ENCODE measurements around the gene PTGFRN.

The PTGFRN gene

DNA sequence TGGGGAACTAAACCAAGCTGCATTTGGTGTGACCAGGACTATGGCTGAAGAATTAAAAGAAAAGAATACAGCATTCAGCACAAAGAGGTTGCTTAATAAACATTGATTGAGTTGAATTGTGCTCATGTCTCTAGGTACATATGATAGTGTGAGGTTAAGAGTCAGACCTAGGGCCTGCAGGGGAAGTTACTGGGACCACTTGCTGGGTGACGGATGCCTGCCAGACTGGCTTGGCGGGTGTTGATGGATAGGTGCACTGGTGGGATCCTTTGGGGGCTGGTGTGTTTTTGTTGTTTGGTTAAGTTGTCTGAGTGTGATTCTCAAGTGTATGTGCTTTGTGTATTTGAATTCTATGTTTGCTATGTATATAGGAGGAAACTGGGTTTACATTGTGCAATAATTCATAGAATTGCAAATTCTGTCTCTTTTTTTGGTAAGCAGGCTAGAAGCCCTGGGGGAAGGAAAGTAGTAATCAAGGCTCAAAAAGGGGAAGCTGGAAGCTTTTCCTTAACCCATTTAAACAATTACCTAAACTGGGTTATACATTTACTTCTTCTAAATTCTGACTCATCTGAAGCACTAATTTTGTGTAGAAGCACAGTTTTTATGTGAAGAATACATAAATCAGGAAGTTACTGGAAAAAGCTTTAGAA is 93.6 kb downstream of the PTGFRN start:
- no peak for DNase-seq

- DNase-seq: no peak
Measured at GRCh38 chr1:117007719-117008013, 98.0 kb downstream of the PTGFRN start.

DNA sequence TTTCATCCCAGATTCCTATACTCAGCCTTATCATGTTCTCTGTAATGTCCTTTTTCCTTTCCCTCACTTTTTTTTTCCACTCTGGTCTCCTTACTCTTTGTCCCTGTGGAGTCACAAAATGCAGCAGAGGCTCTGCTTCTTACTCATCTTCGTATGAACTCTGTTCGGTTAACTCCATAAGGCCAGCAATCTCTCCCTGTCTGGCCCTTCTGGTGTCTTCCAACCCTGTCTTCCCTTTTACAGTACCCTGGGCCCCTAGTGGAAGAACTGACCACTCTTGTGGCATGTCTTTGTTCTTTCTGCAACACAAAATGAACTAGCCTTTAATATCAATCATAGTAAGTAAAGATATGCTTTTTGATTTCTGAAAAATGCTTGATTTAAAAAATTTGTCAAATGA is 98.9 kb downstream of the PTGFRN start:
- DNase-seq: no peak

GRCh38 chr1:117009132-117009531 is 99.4 kb downstream of the PTGFRN start:
- DNase-seq: no peak

GRCh38 chr1:117010310-117010969 is 100.7 kb downstream of the PTGFRN start:
- no peak for DNase-seq

DNA sequence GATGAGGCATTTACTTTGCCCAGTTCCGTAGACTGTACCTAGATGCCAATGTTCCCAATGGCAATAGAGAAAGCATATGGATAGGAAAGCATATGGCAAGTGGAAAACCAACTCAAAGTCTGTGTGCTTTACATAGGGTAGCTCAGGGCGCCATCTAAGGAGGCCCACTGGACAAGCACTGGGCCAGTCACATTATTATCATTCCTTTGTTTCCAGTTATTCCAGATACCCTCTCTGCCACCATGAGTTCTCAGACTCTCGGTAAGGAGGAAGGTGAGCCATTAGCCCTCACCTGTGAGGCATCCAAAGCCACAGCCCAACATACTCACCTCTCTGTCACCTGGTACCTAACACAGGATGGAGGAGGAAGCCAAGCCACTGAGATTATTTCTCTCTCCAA is 101.6 kb downstream of the PTGFRN start:
- DNase-seq: no peak

DNA sequence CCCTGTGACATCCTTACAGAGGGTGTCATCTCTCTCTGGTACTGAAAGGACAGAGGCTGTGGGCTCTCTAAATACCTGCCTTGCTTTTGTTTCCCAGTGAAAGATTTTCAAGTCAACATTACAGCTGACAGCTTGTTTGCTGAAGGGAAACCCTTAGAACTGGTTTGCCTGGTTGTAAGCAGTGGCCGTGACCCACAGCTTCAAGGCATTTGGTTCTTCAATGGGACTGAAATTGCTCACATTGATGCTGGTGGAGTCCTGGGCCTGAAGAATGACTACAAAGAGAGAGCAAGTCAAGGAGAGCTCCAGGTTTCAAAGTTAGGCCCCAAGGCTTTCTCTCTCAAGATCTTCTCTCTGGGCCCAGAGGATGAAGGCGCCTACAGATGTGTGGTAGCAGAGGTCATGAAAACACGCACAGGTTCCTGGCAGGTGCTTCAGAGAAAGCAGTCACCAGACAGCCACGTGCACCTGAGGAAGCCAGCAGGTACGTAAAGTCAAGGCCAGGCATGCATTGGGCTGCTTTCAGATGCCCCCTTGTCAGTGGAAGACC is 103.7 kb downstream of the PTGFRN start:
- peak; percentile 50 for DNase-seq

DNA sequence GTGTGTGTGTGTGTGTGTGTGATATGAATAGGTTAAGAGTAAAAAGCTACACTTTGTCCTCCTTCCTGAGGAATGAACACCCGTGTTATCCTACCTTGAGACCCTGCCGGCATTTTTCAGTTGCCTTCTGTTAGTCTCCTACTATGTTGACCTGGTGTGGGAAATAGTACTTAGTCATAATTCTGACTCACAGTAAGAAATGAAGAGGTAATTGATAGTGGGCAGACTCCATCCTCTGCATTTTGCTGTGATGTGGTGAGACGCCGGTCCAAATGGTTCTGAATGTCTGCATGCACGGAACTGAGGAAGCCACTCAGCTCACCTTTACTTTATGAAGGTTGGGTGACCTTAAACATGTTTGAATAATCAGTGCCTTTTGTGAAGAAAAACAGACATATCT is 104.5 kb downstream of the PTGFRN start:
- no peak for DNase-seq

GRCh38 chr1:117015724-117016123 is 106.0 kb downstream of the PTGFRN start:
- no peak for DNase-seq

DNA sequence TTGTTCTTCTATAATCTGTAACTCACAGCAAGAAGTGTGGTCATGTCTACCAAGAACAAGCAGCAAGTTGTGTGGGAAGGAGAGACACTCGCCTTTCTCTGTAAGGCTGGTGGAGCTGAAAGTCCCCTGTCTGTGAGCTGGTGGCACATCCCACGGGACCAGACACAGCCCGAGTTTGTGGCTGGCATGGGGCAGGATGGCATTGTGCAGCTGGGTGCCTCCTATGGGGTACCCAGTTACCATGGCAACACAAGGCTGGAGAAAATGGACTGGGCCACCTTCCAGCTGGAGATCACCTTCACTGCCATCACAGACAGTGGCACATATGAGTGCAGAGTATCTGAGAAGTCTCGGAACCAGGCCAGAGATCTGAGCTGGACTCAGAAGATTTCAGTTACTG is 107.3 kb downstream of the PTGFRN start:
- DNase-seq: no peak

- no peak for DNase-seq
Measured at GRCh38 chr1:117017648-117018047, 107.9 kb downstream of the PTGFRN start.

DNA sequence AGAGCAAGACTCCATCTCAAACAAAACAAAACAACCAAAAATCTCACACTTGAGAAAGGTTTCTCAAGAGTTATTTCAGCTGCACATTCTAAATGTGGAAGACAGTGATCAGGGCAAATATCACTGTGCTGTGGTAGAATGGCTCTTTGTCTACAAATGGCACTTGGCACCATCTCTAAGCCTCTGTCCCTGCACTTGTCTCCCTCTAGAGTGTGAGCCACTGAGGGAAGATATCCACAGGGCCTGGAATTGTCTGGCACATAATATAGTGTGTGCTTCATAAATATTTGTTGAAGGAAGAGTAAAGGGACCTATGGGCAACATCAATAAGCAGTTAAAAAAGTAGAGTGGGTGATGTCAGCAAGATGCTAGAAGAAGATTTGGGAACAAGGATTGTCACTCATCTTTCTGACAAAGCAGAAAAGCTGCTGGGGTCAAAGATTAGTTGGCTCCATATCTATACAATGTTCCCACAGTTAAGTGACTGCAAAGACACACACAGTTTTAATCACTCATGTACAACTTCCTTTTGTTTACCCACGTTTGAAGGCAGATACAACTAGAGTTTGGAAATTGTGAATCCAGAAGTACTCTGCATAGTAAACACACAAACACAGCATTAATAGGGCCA is 110.9 kb downstream of the PTGFRN start:
- DNase-seq: no peak

- no peak for DNase-seq
Measured at GRCh38 chr1:117022114-117022513, 112.4 kb downstream of the PTGFRN start.

GRCh38 chr1:117025568-117025967 is 115.9 kb downstream of the PTGFRN start:
- DNase-seq: no peak

- no peak for DNase-seq
Measured at GRCh38 chr1:117026361-117026760, 116.6 kb downstream of the PTGFRN start.

GRCh38 chr1:117029685-117030084 is 120.0 kb downstream of the PTGFRN start:
- DNase-seq: no peak

DNA sequence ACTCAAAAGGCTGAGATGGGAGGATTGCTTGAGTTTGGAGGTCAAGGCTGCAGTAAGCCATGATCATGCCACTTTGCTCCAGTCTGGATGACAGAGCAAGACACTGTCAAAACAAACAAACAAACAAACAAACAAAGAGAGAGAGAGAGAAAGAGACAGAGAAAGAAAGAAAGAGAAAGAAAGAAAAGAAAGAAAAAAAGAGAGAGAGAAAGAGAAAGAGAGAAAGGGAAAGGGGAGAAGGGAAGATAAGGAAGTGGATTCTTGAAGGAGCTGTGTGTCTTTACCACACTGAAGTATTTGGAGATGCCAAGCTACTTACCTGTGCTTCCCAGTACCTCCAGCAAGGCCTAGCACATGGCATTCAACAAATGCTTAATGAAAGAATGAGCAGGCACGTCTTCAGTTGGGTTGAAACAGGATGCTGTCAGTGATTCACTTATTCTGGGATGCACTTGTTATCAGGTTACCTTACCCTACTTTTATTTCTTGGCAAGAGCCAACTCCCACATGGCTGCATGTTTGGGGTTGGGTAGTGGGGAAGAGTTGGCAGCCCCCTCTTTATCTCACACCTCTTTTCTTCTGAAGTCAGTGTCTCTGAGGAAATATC is 120.7 kb downstream of the PTGFRN start:
- no peak for DNase-seq

- DNase-seq: no peak
Measured at GRCh38 chr1:117032266-117032665, 122.5 kb downstream of the PTGFRN start.

GRCh38 chr1:117032681-117033539 is 123.2 kb downstream of the PTGFRN start:
- DNase-seq: no peak

- no peak for DNase-seq
Measured at GRCh38 chr1:117033772-117034171, 124.1 kb downstream of the PTGFRN start.

- no peak for DNase-seq
Measured at GRCh38 chr1:117034791-117035290, 125.1 kb downstream of the PTGFRN start.

DNA sequence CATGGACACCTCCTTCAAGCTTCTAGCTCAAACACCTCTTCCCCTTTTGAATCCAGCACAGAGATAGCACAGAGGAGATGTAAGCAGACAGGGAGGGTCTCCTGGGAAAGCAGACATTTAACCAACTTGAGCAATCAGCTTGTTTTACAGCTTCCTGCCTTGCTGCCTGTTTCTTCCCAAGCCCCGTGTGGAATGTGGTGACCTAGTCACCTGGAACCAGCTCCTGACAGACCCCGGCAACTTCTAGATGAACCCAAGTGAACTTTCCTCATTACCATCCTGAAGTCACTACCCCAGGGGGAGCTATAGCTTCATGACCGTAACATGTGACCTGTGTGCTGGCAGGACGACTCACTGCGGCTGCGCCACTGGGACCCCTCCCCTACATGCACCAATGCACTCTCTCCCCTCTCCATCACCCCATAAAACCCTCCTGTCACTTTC is 126.3 kb downstream of the PTGFRN start:
- DNase-seq: no peak

- DNase-seq: no peak
Measured at GRCh38 chr1:117037802-117038201, 128.1 kb downstream of the PTGFRN start.
